OCI-M1 (cell line): ENCODE measurements around the gene EXTL2.
"Not testable (repeated sequence)": the region's sequence is repeated elsewhere in the genome, so short reads cannot be mapped to it uniquely, and the experiment has no call there.

Experiments
- DNase-seq: peaks from one replicate; lab custom pipeline; 2025; lab: John Stamatoyannopoulos, UW

EXTL2 gene

GRCh38 chr1:100860397-100860991 lies 34.1 kb downstream of the EXTL2 start:
- peak; percentile 28 for DNase-seq

GRCh38 chr1:100855116-100855515 lies 39.5 kb downstream of the EXTL2 start:
- DNase-seq = not testable (repeated sequence)

- DNase-seq = no peak
These were observed 41.7 kb downstream of the EXTL2 start for GRCh38 chr1:100852976-100853375.

- DNase-seq = no peak
These were observed 42.9 kb downstream of the EXTL2 start for GRCh38 chr1:100851726-100852125.

- DNase-seq = peak; percentile 56
These were observed 47.1 kb downstream of the EXTL2 start for GRCh38 chr1:100847361-100848082.

- not testable (repeated sequence) for DNase-seq
These were observed 51.5 kb downstream of the EXTL2 start for GRCh38 chr1:100843160-100843559.

- no peak for DNase-seq
These were observed 58.5 kb downstream of the EXTL2 start for GRCh38 chr1:100835866-100836842.

GRCh38 chr1:100834777-100835660 lies 59.6 kb downstream of the EXTL2 start:
- DNase-seq = peak; percentile 60

- DNase-seq = no peak
These were observed 61.8 kb downstream of the EXTL2 start for GRCh38 chr1:100832694-100833428.

GRCh38 chr1:100825666-100826065 lies 69.0 kb downstream of the EXTL2 start:
- DNase-seq = not testable (repeated sequence)
